AG04449 (cell line): ENCODE results near the gene KANSL1.

ENCODE experiments used
- CTCF ChIA-PET: fragments of 350-600 bp; formaldehyde crosslinking; extraction: SDS; loops from one replicate; lab custom pipeline; 2021; ENCODE audit warnings: antibody characterized with exemption; lab: Yijun Ruan, JAX
- POLR2A ChIA-PET: fragments of 400-600, 350-600 bp; formaldehyde crosslinking; extraction: SDS; loops from one replicate; lab custom pipeline; 2020; ENCODE audit warnings: antibody characterized with exemption, inconsistent platforms; lab: Yijun Ruan, JAX
- DNase-seq: peaks from one replicate; pipeline ENCODE4 v3.0.0-alpha.2; 2010; ENCODE audit warnings: low read depth, low spot score
- H3K4me3 ChIP-seq: 2 replicates; pipeline ENCODE4 v1.5.1; 2011; ENCODE audit warnings: low read depth, mild to moderate bottlenecking, control low read depth, low read length
- CTCF ChIP-seq: IDR thresholded peaks from one replicate; pipeline ENCODE4 v1.5.1; 2011; ENCODE audit warnings: mild to moderate bottlenecking, moderate library complexity, low read length, control low read depth, inconsistent platforms; ENCODE audit not compliant: insufficient read depth; ENCODE audit errors: missing control alignments

Gene KANSL1

DNA sequence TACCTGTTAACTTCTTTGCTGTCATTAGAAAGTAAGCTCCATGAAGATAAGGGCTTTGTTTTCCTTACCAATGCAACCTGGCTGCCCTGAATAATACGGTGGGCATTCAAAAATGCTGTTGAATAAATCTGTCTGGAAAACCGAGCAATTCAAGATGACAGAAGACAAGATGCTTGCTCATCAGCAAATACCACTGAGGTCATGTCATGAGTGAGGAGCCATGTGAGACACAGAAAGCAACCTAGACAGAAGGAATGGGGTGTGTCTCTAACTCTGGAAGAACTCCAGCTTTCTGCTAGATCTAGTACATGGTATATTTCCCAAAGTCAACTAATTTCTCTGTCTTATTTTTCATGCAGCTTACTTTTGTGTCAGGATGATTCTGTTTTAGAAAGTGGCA is 130.0 kb downstream of the KANSL1 start:
- ChIA-PET CTCF (interaction anchor here (1.3 to 5.2 kb wide), 5 partner anchors 10 to 130 kb away, joined by 5 to 37 read pairs (median 9); partner anchors contain the start of gene KANSL1), POLR2A (no interaction called here)
- no peak overlapping the region for H3K4me3 ChIP-seq
- no peak for TF ChIP-seq CTCF
- peak; percentile 67 for DNase-seq

- POLR2A ChIA-PET = no interaction called here
- CTCF ChIA-PET = interaction anchor here (1.3 to 5.2 kb wide), 4 partner anchors 12 to 132 kb away, joined by 4 to 37 read pairs (median 12); partner anchors contain the start of gene KANSL1
- TF ChIP-seq CTCF = no peak
- DNase-seq = no peak
- no peak overlapping the region for H3K4me3 ChIP-seq
These were observed 131.8 kb downstream of the KANSL1 start for GRCh38 chr17:46061435-46061834.

GRCh38 chr17:46060461-46060860 is 132.8 kb downstream of the KANSL1 start:
- no peak for DNase-seq
- no peak overlapping the region for H3K4me3 ChIP-seq
- CTCF ChIA-PET = interaction anchor here (1.4 to 12.9 kb wide), 4 partner anchors 10 to 133 kb away, joined by 3 to 131 read pairs (median 22); partner anchors contain the start of gene KANSL1
- no peak for TF ChIP-seq CTCF
- POLR2A ChIA-PET = no interaction called here

GRCh38 chr17:46059486-46059885 is 133.7 kb downstream of the KANSL1 start:
- ChIA-PET CTCF (interaction anchor here (1.5 to 12.9 kb wide), 6 partner anchors 9 to 134 kb away, joined by 4 to 131 read pairs (median 10); partner anchors contain the start of gene KANSL1), POLR2A (interaction anchor here (0.6 kb wide), 1 partner anchor 15 kb away, joined by 3 read pairs; no protein-coding TSS in a partner anchor)
- DNase-seq = no peak
- no peak overlapping the region for H3K4me3 ChIP-seq
- TF ChIP-seq CTCF = no peak

DNA sequence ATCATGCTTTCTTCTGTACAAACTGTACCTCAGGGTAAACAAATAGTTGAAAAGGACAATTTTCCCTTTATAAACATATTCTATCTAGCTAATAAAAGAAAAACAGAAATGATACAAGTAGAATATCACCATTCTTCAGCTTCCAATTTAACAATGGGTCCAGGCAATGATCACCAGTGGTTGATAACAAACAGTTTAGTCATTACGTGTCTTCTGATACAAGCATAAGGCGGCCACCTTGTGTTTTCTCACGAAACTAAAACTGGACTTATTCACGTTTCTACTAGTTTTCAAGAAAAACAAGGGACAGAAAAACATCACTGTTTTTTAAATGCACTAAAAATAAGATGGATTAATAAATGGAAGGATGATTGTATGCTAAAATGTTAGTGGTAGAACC is 135.9 kb downstream of the KANSL1 start:
- no peak overlapping the region for H3K4me3 ChIP-seq
- ChIA-PET CTCF (interaction anchor here (0.9 to 12.9 kb wide), 6 partner anchors 7 to 152 kb away, joined by 3 to 131 read pairs (median 10); partner anchors contain the start of gene KANSL1), POLR2A (no interaction called here)
- DNase-seq = no peak
- no peak for TF ChIP-seq CTCF

DNA sequence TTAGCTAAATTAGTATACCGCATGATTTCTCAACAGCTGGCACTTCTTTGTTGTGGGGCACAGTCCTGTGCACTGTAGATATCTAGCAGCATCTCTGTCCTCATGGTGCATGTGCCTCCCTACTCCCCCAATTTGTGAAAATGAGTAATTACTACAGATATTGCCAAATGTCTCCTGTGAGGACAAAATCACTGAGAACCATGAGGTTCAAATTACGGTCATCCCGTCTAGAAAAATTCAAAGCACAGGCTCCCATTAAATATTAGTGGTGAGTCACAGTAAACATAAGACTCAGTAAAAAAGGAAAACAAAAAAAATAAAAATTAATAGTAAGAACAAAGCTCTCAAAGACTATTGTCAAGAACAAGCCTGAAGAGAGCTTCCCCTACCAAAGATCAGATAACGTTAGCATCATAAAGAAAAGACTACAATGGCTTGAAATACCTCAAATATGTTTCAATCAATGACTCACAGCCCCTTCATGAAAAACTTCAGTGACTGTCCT is 136.4 kb downstream of the KANSL1 start:
- ChIA-PET CTCF (interaction anchor here (0.7 to 12.9 kb wide), 6 partner anchors 15 to 158 kb away, joined by 3 to 131 read pairs (median 4); partner anchors contain the start of gene KANSL1), POLR2A (no interaction called here)
- DNase-seq = peak; percentile 9
- no peak overlapping the region for H3K4me3 ChIP-seq
- TF ChIP-seq CTCF = no peak
